B cell (primary cell): Measurements from ENCODE around the gene ZFR2. TPM values are rescaled to one million over a fixed set of nuclear protein-coding genes. Genes with fewer than 3 reads are reported as not detected.

Source experiments
- ATAC-seq: fragments of 200-7000 bp; cut with Tn5 transposase; one replicate; pipeline ENCODE4 v1.10.0; 2021; ENCODE audit warnings: low read depth, mild to moderate bottlenecking, moderate number of reproducible peaks, moderate library complexity
- CTCF ChIA-PET: fragments of 350-600 bp; sonication (Branson Sonifier 250); formaldehyde crosslinking; loops from one replicate; lab custom pipeline; 2021; ENCODE audit warnings: antibody characterized with exemption, inconsistent platforms; lab: Charles Lee
- POLR2A ChIA-PET: fragments of 350-600 bp; sonication (Branson Sonifier 250); formaldehyde crosslinking; loops from one replicate; lab custom pipeline; 2021; ENCODE audit warnings: antibody characterized with exemption; lab: Charles Lee
- DNase-seq: peaks from one replicate; pipeline ENCODE4 v3.0.0; 2013
- H2AFZ ChIP-seq: 2 replicates; pipeline ENCODE4 v1.6.1; 2012; ENCODE audit warnings: mild to moderate bottlenecking, low read depth, low read length; ENCODE audit not compliant: insufficient read depth, poor library complexity, severe bottlenecking
- H3K27ac ChIP-seq, 2 donors: 1 replicate in 1 of 2; 2 replicates in 1 of 2; pipeline ENCODE4 v1.5.1; 2012 to 2013; ENCODE audit warnings: low read length in 2 of 2, mild to moderate bottlenecking in 2 of 2, moderate library complexity in 1 of 2
- H3K27me3 ChIP-seq, 4 experiments: fragments of 200-600 bp in 1 of 4; sonication (generic) in 1 of 4; replicated peaks in 1 of 4; 1 replicate in 2 of 4; 2 replicates in 2 of 4; pipeline versions ENCODE4 v1.6.1 to v1.7.0; 2013 to 2016; ENCODE audit warnings: low read length in 3 of 4, mild to moderate bottlenecking in 2 of 4, mixed read lengths in 1 of 4, moderate library complexity in 1 of 4; ENCODE audit not compliant: insufficient read depth in 4 of 4, control insufficient read depth in 3 of 4; ENCODE audit errors: control extremely low read depth in 1 of 4
- H3K36me3 ChIP-seq, 2 experiments: replicated peaks in 1 of 2; 1 replicate in 1 of 2; 2 replicates in 1 of 2; pipeline versions ENCODE4 v1.6.1 to v1.7.1; 2013; ENCODE audit warnings: low read length in 1 of 2; ENCODE audit not compliant: insufficient read depth in 2 of 2, control insufficient read depth in 1 of 2; ENCODE audit errors: control extremely low read depth in 1 of 2, extremely low read depth in 1 of 2
- H3K4me1 ChIP-seq, 2 donors: fragments of 200-600 bp in 1 of 2; sonication (generic) in 1 of 2; 1 replicate in 1 of 2; 2 replicates in 1 of 2; pipeline versions ENCODE4 v1.5.1 to v1.6.1; 2013 to 2017; ENCODE audit warnings: low read length in 2 of 2; ENCODE audit not compliant: control insufficient read depth in 2 of 2, insufficient read depth in 2 of 2
- H3K4me2 ChIP-seq: replicated peaks from 2 replicates; pipeline ENCODE3; 2012; ENCODE audit warnings: mild to moderate bottlenecking, low read depth, low read length; ENCODE audit not compliant: poor library complexity, severe bottlenecking
- H3K4me3 ChIP-seq, 5 experiments: fragments of 200-600 bp in 1 of 5; sonication (generic) in 1 of 5; 1 replicate in 3 of 5; 2 replicates in 2 of 5; pipeline versions ENCODE4 v1.5.1 to v1.7.0; 2011 to 2016; ENCODE audit warnings: low read length in 4 of 5, mild to moderate bottlenecking in 4 of 5, low read depth in 2 of 5, control low read depth in 1 of 5, moderate library complexity in 1 of 5; ENCODE audit not compliant: insufficient read depth in 1 of 5; ENCODE audit errors: control extremely low read depth in 1 of 5, extremely low read depth in 1 of 5
- H3K79me2 ChIP-seq: fragments of 200-600 bp; sonication (generic); one replicate; pipeline ENCODE4 v1.6.0; 2016; ENCODE audit warnings: low read length; ENCODE audit not compliant: control insufficient read depth, insufficient read depth
- H3K9ac ChIP-seq: fragments of 200-600 bp; sonication (generic); 2 replicates; pipeline ENCODE4 v1.6.1; 2017; ENCODE audit warnings: mild to moderate bottlenecking, low read length, moderate library complexity
- H3K9me3 ChIP-seq, 3 donors: one replicate each; pipeline versions ENCODE4 v1.6.1 to v1.7.1; 2013; ENCODE audit warnings: low read length in 2 of 3; ENCODE audit not compliant: control insufficient read depth in 2 of 3, insufficient read depth in 1 of 3; ENCODE audit errors: control extremely low read depth in 1 of 3
- H4K20me1 ChIP-seq: 2 replicates; pipeline ENCODE4 v1.6.0; 2012; ENCODE audit warnings: mild to moderate bottlenecking, low read length; ENCODE audit not compliant: insufficient read depth, control insufficient read depth, poor library complexity, severe bottlenecking
- H3K27ac Mint-ChIP-seq: one replicate; pipeline ENCODE4 v1.8.0; 2021; ENCODE audit warnings: mixed read lengths
- H3K27me3 Mint-ChIP-seq: one replicate; pipeline ENCODE4 v1.8.0; 2021; ENCODE audit warnings: mixed read lengths
- H3K4me1 Mint-ChIP-seq: one replicate; pipeline ENCODE4 v1.8.0; 2021; ENCODE audit warnings: mixed read lengths
- H3K4me3 Mint-ChIP-seq: one replicate; pipeline ENCODE4 v1.8.0; 2021; ENCODE audit warnings: mixed read lengths
- H3K9me3 Mint-ChIP-seq: one replicate; pipeline ENCODE4 v1.8.0; 2022; ENCODE audit warnings: mixed read lengths; ENCODE audit not compliant: insufficient read depth
- CTCF ChIP-seq: fragments of 200-600 bp; IDR thresholded peaks from one replicate; pipeline ENCODE4 v1.8.0; 2022; ENCODE audit warnings: antibody characterized with exemption, mild to moderate bottlenecking
- EZH2 ChIP-seq: IDR thresholded peaks from 2 replicates; pipeline ENCODE4 v1.6.1; 2012; ENCODE audit warnings: borderline replicate concordance, low read depth, mild to moderate bottlenecking, moderate library complexity, low read length; ENCODE audit not compliant: insufficient read depth, poor library complexity, severe bottlenecking
- WGBS: methylation state at CpG from one replicate; pipeline ENCODE4 v1.1.5; 2013; ENCODE audit warnings: missing lambda C conversion rate; ENCODE audit not compliant: insufficient coverage; 5-methylcytosine and 5-hydroxymethylcytosine counted together
- intact Hi-C: fragments of 100-400 bp; cut with micrococcal nuclease; formaldehyde crosslinking; loops from one replicate; pipeline ENCODE4 v1.10.0; 2022
- polyA plus RNA-seq: library from polyadenylated mRNA; depleted of rRNA; stranded (reverse); fragments of >200 nt; gene quantifications from 2 replicates; pipeline ENCODE4 v1.2.3, GENCODE V29; 2012
- total RNA-seq, 2 donors: library from RNA; stranded (reverse); fragments of 120-200 nt in 1 of 2; gene quantifications; 1 replicate in 1 of 2; 2 replicates in 1 of 2; pipeline versions ENCODE4 v1.2.3 to v1.2.4, GENCODE V29; 2013 to 2022

The ZFR2 gene
- total and polyA plus RNA-seq, 2 donors (not counting 1 experiment from before 2014, with no cell fraction given): 0.36 to 0.39 TPM

GRCh38 chr19:3862826-3863500 lies 5.9 kb downstream of the ZFR2 start:
- POLR2A ChIA-PET: no interaction called here
- no peaks in the 10 kb centered on the region for H3K79me2 ChIP-seq
- H3K4me1 Mint-ChIP-seq: peaks cover 4% of the 10 kb centered on the region
- TF ChIP-seq CTCF (no peak), EZH2 (no peak)
- H3K4me3 Mint-ChIP-seq: no peak overlapping the region
- H3K4me2 ChIP-seq: no peak overlapping the region
- no peak overlapping the region for H3K27ac ChIP-seq
- H3K4me3 ChIP-seq: no peak overlapping the region
- H3K36me3 ChIP-seq: no peaks in the 10 kb centered on the region
- ATAC-seq (no peak), DNase-seq (no peak)
- CTCF ChIA-PET: no interaction called here
- no peaks in the 10 kb centered on the region for H3K9me3 ChIP-seq
- 90% methylated on average over 21 of the region's 25 CpGs for WGBS
- H3K27ac Mint-ChIP-seq: no peak overlapping the region
- H4K20me1 ChIP-seq: no peaks in the 10 kb centered on the region
- H3K27me3 ChIP-seq: peaks cover 0 to 14% (median 7%) of the 10 kb centered on the region in 4 experiments
- no peak overlapping the region for H3K9ac ChIP-seq
- H3K9me3 Mint-ChIP-seq: no peaks in the 10 kb centered on the region
- H3K4me1 ChIP-seq: peaks cover under 1 to 2% of the 10 kb centered on the region in 2 donors
- no peak overlapping the region for H2AFZ ChIP-seq
- peaks cover 23% of the 10 kb centered on the region for H3K27me3 Mint-ChIP-seq
- intact Hi-C loops: no loop called here

GRCh38 chr19:3860499-3860898 lies 8.3 kb downstream of the ZFR2 start:
- H4K20me1 ChIP-seq: no peaks in the 10 kb centered on the region
- POLR2A ChIA-PET: no interaction called here
- H3K27ac ChIP-seq: no peak overlapping the region
- H3K9me3 ChIP-seq: peaks cover 0 to 2% (median 0%) of the 10 kb centered on the region in 3 donors
- Mint-ChIP-seq H3K27ac (no peak overlapping the region), H3K9me3 (no peaks in the 10 kb centered on the region), H3K27me3 (peaks cover 3% of the 10 kb centered on the region), H3K4me1 (peaks cover 11% of the 10 kb centered on the region), H3K4me3 (no peak overlapping the region)
- intact Hi-C loops: no loop called here
- DNase-seq: no peak
- no peak for TF ChIP-seq CTCF
- TF ChIP-seq EZH2: no peak
- no peak overlapping the region for H2AFZ ChIP-seq
- no peaks in the 10 kb centered on the region for H3K79me2 ChIP-seq
- H3K4me1 ChIP-seq: peaks cover 4 to 12% of the 10 kb centered on the region in 2 donors
- no peaks in the 10 kb centered on the region for H3K36me3 ChIP-seq
- H3K4me3 ChIP-seq: no peak overlapping the region
- no peak for ATAC-seq
- H3K27me3 ChIP-seq: no peaks in the 10 kb centered on the region
- CTCF ChIA-PET: no interaction called here
- no peak overlapping the region for H3K4me2 ChIP-seq
- no peak overlapping the region for H3K9ac ChIP-seq
- WGBS: 89% methylated on average over 17 of the region's 17 CpGs
